ENCODE measurements around the gene NUDT3.

NUDT3 gene

DNA sequence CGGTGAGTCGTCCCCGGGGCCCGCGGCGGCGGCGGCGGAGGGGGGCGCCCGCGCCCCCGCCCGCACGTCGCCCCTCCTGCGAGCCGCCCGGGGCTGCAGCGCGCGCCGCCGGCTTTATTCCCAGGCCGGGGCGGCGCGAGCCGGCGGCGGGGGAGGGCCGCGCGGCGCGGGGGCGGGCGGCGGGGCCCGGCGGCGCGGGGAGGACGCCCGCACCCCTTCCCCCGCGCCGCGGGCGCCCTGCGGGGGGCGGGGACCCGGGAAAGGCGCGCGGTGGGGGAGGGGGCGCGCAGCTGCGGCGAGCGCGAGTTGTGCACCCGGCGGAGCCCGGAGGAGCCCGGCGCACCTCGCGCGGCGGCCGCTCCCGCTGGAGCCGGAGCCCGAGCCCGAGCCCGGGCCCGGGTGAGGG lies 155.2 kb downstream of the NUDT3 start:
- DNase-seq, result no peak

DNA sequence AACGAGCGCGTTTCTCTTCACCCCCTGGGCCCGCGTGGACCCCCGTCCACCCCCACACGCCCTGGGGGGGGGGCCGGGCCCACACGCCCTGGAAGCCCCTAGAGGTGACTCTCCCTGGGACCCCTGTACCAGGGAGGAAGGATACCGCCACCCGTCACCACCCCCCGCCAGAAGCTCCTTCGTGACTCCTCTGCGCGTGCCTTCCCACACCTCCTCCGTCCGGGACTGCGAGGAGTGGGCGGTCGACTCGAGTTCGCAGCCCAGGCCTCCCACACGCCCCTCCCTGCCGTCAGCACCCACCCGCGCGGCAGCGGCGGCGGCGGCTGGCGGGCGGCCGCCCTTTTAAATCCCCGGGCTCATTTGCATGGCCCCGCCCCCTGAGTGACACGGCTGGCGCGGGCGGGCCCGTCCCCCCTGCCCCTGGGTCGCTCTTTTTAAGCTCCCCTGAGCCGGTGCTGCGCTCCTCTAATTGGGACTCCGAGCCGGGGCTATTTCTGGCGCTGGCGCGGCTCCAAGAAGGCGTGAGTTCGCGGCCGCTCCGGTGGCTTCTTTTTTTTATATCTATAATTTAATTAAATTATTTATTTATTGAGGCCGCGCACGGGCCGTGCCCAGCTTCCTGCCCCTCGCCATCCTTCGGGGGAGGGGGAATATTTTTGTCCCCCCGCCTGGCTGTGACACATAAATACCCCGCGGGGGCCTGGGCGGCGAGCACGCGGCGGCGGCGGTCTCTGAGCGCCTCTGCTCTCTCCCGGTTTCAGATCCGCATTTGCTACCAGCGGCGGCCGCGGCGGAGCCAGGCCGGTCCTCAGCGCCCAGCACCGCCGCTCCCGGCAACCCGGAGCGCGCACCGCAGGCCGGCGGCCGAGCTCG lies 155.8 kb downstream of the NUDT3 start, which contains the start of gene HMGA1:
HMGA1 (plus strand) TSS at position 431 of the 873 bp plus-strand sequence. CDS start 3,908 bp downstream, outside the sequence.
- peak; percentile 82 for DNase-seq

DNA sequence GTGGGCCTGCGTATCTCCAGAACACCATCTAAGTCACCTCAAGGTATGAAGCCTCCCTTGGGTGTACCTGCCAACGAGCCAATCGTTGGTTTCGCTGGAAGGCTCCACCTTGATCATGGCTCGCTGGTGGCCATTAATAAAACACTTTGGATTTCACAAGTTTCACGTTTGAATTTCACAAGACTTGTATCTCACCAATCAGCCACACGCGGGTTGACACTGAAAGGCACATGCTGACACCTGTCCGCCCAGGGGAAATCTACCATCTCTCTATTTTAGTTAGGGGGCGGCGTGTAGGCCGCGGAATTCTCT lies 156.4 kb downstream of the NUDT3 start:
- no peak for DNase-seq

DNA sequence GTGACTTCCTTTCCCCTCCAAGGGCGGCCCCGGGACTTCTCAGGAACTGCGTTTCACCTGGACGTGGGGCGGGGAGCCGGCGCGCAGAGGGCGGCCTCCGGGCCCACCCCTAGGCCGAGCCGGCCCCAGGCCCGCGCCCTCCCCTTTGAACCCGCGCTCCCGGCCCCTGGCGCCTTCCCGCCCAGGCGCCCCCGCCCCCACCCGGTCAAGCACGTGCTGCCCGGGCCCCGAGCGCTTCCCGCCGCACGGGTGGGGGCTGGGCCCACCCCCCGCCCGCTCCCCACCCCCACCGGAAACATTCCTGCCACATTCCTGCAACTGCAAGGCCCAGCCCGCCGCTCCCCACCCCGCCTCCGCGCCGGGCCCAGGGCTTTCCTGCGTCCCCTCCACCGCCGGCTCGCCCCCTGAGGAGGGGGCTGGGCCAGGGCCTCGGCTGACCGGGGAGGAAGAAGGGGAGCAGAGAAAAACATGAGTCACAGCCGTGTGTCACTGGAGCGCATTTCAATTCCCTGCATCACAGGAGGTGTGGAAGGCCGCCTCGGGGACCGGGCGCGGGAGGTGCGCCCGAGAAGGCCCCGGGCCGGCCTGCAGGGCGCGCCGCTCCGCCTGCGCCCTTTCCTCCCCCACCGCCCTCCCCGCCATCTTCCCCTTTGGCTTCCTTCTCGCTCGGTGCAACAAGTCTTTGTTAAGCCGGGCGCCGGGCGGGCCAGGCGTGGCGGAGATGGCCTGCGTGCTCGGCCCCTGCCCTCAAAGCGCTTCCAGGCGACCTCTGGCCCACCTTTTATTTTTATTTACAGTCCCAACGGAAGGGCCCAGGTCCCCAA lies 156.9 kb downstream of the NUDT3 start:
- DNase-seq, result no peak

DNA sequence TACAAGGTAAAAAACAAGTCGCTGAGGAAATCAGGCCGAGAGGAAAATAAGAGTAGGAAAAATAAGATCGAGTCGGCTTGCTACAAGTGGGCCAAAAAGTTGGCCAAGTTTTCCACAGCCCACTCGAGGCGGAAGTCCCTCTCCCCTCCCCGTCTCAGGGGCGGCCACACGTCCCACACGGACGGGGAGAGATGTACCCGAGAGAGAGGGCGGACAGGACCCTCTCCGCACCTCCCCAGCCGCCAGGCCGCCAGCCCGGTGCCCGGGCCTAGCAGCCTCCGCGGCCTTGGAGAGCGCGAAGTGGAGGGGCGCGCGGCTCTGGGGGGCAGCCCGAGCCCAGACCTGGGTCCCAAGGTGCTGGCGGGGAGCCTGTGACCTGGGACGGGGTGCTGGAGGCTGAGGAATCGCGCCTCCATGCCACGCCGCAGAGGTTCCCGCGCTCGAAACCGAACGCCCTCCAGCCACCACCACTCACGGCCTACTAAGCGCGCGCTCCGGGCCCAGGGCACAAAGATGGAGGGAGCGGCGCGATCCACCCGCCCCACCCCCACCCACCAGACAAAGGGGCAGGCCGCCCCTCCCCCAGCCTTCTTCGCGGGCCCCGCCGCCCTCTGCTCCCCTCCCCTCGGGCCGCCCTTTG lies 157.7 kb downstream of the NUDT3 start:
- DNase-seq, result no peak

DNA sequence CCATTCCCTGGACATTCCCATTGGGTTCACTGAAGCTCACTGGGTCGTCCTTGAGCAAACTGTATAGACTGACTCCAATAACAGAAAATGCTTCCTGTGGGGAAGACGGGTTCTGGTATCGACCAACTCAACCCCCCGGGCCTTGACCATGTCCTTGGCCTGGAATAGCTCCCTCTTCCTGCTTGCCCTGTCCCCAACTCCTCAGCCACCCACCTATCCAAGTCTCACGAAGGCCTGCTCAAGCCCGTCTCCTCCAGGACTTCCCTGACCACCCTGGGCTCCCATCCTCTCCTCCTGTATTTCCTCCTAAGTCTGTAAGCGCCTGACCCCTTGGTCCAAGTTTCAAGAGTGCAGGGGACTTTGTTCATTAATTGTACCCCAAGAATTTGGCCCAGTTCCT lies 158.6 kb downstream of the NUDT3 start:
- no peak for DNase-seq

DNA sequence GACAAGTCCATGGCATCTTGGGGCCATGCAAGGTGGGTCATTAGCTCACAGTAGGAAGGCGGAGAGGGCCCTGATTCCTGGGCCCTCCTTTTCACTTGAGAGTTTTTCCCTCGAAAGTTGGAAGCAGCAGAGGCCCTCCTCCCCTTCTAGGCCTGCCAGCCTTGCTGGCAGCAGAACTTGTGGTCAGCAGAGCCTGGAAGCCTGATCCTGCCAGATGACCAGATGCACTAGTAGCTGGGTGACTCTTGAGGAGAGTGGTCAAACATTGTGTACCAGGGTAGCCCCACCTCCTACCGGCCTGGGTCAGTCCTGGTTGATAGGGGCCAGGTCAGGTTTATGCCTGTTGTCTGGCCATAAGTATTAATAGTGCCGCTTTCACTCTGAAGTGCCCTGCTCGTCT lies 159.6 kb downstream of the NUDT3 start:
- no peak for DNase-seq

DNA sequence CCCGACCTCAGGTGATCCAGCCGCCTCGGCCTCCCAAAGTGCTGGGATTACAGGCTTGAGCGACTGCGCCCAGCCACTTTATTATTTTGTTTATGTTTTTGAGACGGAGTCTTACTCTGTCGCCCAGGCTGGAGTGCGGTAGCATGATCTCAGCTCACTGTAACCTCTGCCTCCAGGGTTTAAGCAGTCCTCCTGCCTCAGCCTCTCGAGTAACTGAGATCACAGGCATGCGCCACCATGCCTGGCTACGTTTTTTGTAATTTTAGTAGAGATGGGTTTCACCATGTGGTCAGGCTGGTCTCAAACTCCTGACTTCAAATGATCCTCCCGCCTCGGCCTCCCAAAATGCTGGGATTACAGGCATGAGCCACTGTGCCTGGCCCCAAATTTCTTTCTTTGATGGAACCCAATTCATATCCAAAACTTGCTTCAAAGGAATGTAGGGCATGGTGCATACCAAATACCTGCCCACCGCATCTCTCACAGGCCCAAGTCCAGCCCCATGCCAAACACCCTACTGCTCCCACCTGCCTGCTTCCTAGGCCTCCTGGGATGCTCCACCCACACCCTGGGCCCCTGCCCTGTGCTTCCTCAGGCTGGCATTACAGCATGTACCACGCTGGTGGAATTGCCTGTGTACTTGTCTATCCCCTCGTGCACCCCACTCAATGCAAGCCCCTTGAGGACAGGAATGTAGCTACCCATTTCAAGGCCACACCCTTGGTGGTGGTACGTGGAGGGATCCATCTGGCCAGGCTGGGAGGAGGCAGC lies 160.7 kb downstream of the NUDT3 start:
- no peak for DNase-seq

DNA sequence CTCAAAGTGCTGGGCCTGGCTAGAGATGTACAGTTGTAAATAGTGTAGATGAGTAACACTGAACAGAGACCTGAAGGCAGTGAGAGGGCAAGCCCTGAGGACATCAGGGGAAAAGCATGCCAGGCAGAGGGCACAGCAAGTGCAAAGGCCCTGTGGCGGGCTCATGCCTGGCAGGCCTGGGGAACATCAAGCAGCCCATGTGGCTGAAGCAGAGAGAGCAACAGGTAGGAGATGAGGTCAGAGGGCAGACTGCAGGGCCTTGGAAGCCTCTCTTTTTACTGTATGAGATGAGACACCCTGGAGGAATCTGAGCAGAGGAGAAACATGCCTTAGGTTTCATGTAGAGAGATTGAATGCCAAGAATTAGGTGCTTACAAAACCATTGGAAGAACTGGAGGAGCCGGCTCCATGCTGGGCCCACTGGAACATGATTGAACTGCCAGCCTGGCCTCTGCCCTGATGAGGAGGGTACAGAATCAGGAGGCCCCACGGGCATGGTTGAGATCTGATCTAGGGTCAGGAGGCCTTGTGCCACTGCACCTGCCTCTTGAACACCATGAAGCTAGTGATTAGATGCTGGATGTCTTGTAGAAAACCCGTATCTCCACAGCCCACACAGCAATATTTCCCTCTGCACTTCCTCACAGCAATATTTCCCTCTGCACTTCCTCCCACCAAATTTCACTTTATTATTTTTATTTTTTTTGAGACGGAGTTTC lies 161.7 kb downstream of the NUDT3 start:
- DNase-seq, result no peak

DNA sequence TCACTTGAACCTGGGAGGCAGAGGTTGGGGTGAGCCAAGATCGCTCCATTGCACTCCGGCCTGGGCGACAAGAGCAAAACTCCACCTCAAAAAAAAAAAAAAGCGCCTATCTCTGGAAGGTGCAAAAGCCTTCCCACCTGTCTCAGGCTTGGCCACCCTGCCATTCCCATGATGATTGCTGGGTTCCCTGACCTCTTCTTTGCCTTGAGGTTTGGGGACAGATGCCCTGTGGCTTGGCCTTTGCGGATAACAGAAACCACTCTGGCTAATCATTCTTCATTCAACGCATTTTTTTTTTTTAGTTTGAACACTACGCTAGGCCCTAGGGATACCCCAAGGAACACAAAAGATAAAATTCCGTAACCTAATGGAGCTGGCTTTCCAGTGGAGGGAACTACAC lies 162.6 kb downstream of the NUDT3 start:
- no peak for DNase-seq
